GM03348 (cell line): ENCODE measurements around the gene KLHL3.

ENCODE experiments used
- DNase-seq: peaks from one replicate; pipeline ENCODE4 v3.0.0; 2012; ENCODE audit warnings: low spot score

KLHL3 gene

GRCh38 chr5:137708796-137709559 lies 26.9 kb downstream of the KLHL3 start:
- DNase-seq: no peak

- no peak for DNase-seq
These were observed 27.8 kb downstream of the KLHL3 start for GRCh38 chr5:137708062-137708461.

GRCh38 chr5:137706841-137707240 lies 29.0 kb downstream of the KLHL3 start:
- no peak for DNase-seq

GRCh38 chr5:137705106-137705505 lies 30.8 kb downstream of the KLHL3 start:
- peak; percentile 19 for DNase-seq

GRCh38 chr5:137703565-137703964 lies 32.3 kb downstream of the KLHL3 start:
- DNase-seq: no peak

GRCh38 chr5:137700282-137700680 lies 35.6 kb downstream of the KLHL3 start:
- DNase-seq: peak; percentile 13

GRCh38 chr5:137699336-137700281 lies 36.3 kb downstream of the KLHL3 start:
- DNase-seq: peak; percentile 30

- DNase-seq: no peak
These were observed 39.4 kb downstream of the KLHL3 start for GRCh38 chr5:137696481-137696880.

GRCh38 chr5:137695651-137696428 lies 40.0 kb downstream of the KLHL3 start:
- DNase-seq: no peak

- DNase-seq: no peak
These were observed 41.8 kb downstream of the KLHL3 start for GRCh38 chr5:137693951-137694721.

- DNase-seq: no peak
These were observed 42.5 kb downstream of the KLHL3 start for GRCh38 chr5:137693307-137693950.

- DNase-seq: no peak
These were observed 46.6 kb downstream of the KLHL3 start for GRCh38 chr5:137689306-137689705.

- peak; percentile 32 for DNase-seq
These were observed 47.6 kb downstream of the KLHL3 start for GRCh38 chr5:137688210-137688840.

GRCh38 chr5:137684761-137685160 lies 51.1 kb downstream of the KLHL3 start:
- DNase-seq: no peak

GRCh38 chr5:137681191-137681590 lies 54.7 kb downstream of the KLHL3 start:
- no peak for DNase-seq

GRCh38 chr5:137679910-137680309 lies 56.0 kb downstream of the KLHL3 start:
- no peak for DNase-seq

- DNase-seq: no peak
These were observed 56.7 kb downstream of the KLHL3 start for GRCh38 chr5:137679195-137679594.

- DNase-seq: no peak
These were observed 63.0 kb downstream of the KLHL3 start for GRCh38 chr5:137672881-137673280.

- DNase-seq: no peak
These were observed 63.9 kb downstream of the KLHL3 start for GRCh38 chr5:137672001-137672400.

- DNase-seq: no peak
These were observed 66.1 kb downstream of the KLHL3 start for GRCh38 chr5:137669811-137670210.
